Immature natural killer cell (primary cell): Measurements from ENCODE around the gene GAK. TPM values are rescaled to one million over a fixed set of nuclear protein-coding genes. Genes with fewer than 3 reads are reported as not detected.

Experiments
- DNase-seq, 3 donors: peaks; one replicate each; pipeline ENCODE4 v3.0.0; 2022; ENCODE audit warnings: mixed read lengths in 1 of 3
- H3K27ac Mint-ChIP-seq, 6 donors: one replicate each; pipeline ENCODE4 v1.8.0; 2020; ENCODE audit warnings: mixed read lengths in 6 of 6, mild to moderate bottlenecking in 5 of 6, inconsistent platforms in 4 of 6, moderate library complexity in 3 of 6
- H3K27me3 Mint-ChIP-seq, 3 donors: one replicate each; pipeline ENCODE4 v1.8.0; 2020 to 2021; ENCODE audit warnings: low read depth in 3 of 3, mild to moderate bottlenecking in 3 of 3, mixed read lengths in 3 of 3, moderate library complexity in 3 of 3, inconsistent platforms in 1 of 3
- H3K36me3 Mint-ChIP-seq, 3 donors: one replicate each; pipeline ENCODE4 v1.8.0; 2020; ENCODE audit warnings: mixed read lengths in 3 of 3, inconsistent platforms in 2 of 3, mild to moderate bottlenecking in 2 of 3
- H3K4me1 Mint-ChIP-seq, 2 donors: one replicate each; pipeline ENCODE4 v1.8.0; 2020; ENCODE audit warnings: inconsistent platforms in 2 of 2, mild to moderate bottlenecking in 2 of 2, mixed read lengths in 2 of 2, moderate library complexity in 1 of 2
- H3K4me3 Mint-ChIP-seq, 5 donors: one replicate each; pipeline ENCODE4 v1.8.0; 2020; ENCODE audit warnings: mild to moderate bottlenecking in 5 of 5, mixed read lengths in 5 of 5, inconsistent platforms in 3 of 5, moderate library complexity in 3 of 5
- H3K9me3 Mint-ChIP-seq, 6 donors: one replicate each; pipeline ENCODE4 v1.8.0; 2020; ENCODE audit warnings: mild to moderate bottlenecking in 6 of 6, mixed read lengths in 6 of 6, inconsistent platforms in 4 of 6, moderate library complexity in 3 of 6
- polyA plus RNA-seq, 3 donors: library from polyadenylated mRNA; unstranded; fragments of 300-500 nt; fragmentation: Illumina TruSeq; gene quantifications; one replicate each; pipeline ENCODE4 v1.2.3, GENCODE V29; 2021

Gene GAK
- polyA plus RNA-seq, 3 donors from 2014 or later, result 49.4 to 119 (median 52.2) TPM

GRCh38 chr4:849478-850175, 82.5 kb downstream of the GAK start:
- Mint-ChIP-seq H3K36me3 (peaks cover 0 to 18% (median 10%) of the 10 kb centered on the region in 3 donors), H3K27ac (no peak overlapping the region), H3K27me3 (peaks cover 3 to 9% (median 4%) of the 10 kb centered on the region in 3 donors), H3K4me1 (no peaks in the 10 kb centered on the region), H3K9me3 (no peaks in the 10 kb centered on the region), H3K4me3 (no peak overlapping the region)
- no peak for DNase-seq

GRCh38 chr4:848803-849477, 83.2 kb downstream of the GAK start:
- no peaks in the 10 kb centered on the region for H3K4me1 Mint-ChIP-seq
- peaks cover 3 to 17% (median 10%) of the 10 kb centered on the region in 3 donors for H3K36me3 Mint-ChIP-seq
- peaks cover 3 to 6% (median 4%) of the 10 kb centered on the region in 3 donors for H3K27me3 Mint-ChIP-seq
- H3K27ac Mint-ChIP-seq, result no peak overlapping the region
- no peak overlapping the region for H3K4me3 Mint-ChIP-seq
- no peak for DNase-seq
- H3K9me3 Mint-ChIP-seq, result no peaks in the 10 kb centered on the region

DNA sequence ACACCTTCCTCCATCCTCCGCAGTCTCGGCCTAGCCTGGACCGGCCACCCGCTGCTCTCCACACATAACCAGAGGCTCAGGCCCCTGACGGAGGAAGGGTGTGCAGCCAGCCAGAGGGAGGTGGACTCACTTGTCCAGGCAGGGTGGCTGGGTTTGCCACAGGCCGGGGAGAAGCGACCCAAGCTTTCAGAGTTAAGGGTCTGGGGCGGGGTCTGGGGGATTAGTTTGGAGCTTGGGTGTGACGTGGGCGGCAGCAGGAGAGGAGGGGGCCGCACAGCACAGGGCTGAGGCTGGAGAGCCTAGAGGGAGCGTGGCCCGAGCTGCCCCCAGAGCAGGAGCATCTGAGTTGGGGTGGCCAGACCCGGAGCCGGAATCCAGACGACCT, 83.8 kb downstream of the GAK start:
- no peaks in the 10 kb centered on the region for H3K9me3 Mint-ChIP-seq
- peaks cover 3 to 17% (median 10%) of the 10 kb centered on the region in 3 donors for H3K36me3 Mint-ChIP-seq

DNA sequence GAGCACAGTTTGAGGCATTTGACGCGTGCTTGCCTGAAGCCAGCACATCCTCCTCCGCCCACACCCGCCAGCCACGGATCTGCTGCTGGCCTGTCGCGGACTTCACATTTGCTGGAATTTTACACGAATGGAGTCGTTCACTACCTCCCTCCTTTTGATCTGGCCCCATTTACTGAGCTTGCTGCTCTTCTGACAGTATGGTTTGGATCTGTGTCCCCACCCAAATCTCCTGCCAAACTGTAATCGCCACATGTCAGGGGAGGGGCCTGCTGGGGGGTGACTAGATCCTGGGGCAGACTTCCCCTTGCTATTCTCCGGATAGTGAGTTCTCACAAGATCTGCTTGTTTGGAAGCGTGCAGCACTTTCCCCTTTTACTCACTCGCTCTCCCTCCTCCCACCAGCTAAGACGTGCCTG, 86.3 kb downstream of the GAK start:
- Mint-ChIP-seq H3K36me3 (peaks cover 12 to 18% (median 16%) of the 10 kb centered on the region in 3 donors), H3K9me3 (peaks cover 0 to 2% (median 0%) of the 10 kb centered on the region in 6 donors), H3K27ac (no peak overlapping the region), H3K27me3 (peaks cover 0 to 4% (median 4%) of the 10 kb centered on the region in 3 donors), H3K4me3 (no peak overlapping the region), H3K4me1 (no peaks in the 10 kb centered on the region)
- DNase-seq, result no peak

More for the DNA sequence above, 83.8 kb downstream of the GAK start:
- no peak overlapping the region for H3K27ac Mint-ChIP-seq
- peaks cover 3 to 6% (median 4%) of the 10 kb centered on the region in 3 donors for H3K27me3 Mint-ChIP-seq
- DNase-seq, result no peak
- H3K4me1 Mint-ChIP-seq, result no peaks in the 10 kb centered on the region
- H3K4me3 Mint-ChIP-seq, result no peak overlapping the region

DNA sequence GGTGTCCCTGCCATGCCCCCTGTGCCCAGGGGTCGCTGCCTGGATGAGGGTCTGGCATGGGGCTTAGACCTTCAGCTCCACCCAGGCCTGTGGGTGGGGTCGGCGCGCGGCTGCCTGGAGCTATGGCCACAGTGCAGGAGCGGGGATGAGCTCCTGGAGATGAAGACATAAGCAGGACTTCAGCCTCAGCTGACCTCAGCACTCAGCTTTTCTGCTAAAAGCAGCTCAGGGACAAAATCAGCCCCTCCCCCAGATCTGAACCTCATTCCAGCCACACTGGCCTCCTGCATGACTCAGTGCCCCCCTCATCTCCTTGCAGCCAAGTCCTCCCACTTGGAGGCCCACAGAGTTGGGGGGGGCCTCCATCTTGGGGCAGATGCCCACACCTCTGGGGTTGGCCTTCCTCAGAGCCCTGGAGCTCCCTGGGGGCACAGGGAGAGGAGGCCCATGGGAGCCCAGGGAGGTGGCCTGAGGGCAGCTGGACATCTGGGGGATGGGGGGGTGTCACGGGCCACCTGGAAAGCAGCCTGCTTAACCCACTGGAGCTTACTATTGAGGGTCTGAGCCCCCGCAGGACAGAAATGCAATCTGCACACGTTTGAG, 86.8 kb downstream of the GAK start:
- Mint-ChIP-seq H3K27me3 (peaks cover 0 to 4% (median 4%) of the 10 kb centered on the region in 3 donors), H3K4me3 (no peak overlapping the region), H3K27ac (no peak overlapping the region), H3K36me3 (peaks cover 12 to 18% (median 16%) of the 10 kb centered on the region in 3 donors), H3K4me1 (no peaks in the 10 kb centered on the region), H3K9me3 (peaks cover 0 to 2% (median 0%) of the 10 kb centered on the region in 6 donors)
- no peak for DNase-seq

DNA sequence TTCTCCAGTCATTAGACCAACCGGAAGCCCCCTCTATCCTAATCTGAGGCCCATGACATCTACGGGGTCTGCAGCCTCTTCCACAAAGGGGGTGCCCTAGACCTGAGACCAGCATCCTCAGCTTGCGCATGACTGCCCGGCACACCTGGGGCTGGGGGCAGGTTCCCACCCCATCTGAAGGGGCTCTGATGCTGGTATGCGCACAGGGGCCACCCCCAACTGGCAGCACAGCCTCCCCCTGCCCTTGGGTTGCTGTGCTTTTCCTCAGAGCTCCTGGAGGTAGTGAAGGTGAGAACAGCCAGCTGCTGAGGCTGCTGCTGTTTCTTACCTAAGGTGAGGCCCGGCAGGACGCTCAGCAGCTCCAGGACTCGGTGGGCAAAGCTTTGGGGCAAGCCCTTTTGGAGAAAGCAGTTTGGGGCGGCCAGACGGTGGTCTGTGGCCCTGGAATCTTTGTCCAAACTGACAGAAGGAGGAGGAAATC, 87.3 kb downstream of the GAK start:
- Mint-ChIP-seq H3K4me1 (no peaks in the 10 kb centered on the region), H3K27me3 (peaks cover 0 to 4% (median 4%) of the 10 kb centered on the region in 3 donors), H3K9me3 (peaks cover 0 to 2% (median 0%) of the 10 kb centered on the region in 6 donors), H3K27ac (no peak overlapping the region), H3K36me3 (peaks cover 12 to 19% (median 16%) of the 10 kb centered on the region in 3 donors), H3K4me3 (no peak overlapping the region)
- DNase-seq, result no peak

DNA sequence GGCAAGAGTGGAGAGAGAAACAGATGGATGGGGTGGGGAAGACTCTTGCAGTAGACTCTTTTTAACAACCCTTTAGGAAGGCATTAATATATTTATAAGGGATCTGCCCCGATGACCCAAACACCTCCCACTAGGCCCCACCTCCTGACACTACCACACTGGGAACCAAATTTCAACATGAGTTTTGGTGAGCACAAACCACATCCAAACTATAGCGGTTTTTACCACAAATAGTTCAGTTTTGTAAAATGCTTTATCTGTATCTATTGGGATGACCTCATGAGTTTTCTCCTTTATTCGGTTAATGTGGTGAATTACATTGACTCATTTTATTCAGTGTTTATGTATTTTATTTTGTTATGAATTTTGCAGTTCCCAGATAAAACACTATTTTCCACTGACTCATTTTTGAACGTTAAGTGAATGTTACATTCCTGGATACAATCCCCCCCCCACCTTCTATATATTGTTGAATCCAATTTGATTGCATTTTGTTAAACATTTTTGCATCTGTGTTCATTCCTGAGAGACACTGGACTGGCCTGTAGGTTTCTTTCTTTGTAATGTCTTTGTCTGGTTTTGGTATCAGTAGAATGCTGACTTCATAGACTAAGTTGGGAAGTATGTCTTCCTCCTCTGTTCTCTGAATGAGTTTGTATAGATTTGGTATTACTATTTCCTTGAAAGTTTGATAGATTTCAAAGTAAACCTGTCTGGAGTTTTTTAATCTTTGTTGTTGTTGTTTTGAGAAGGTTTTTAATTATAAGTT, 92.3 kb downstream of the GAK start:
- H3K9me3 Mint-ChIP-seq, result peaks cover 0 to 9% (median 0%) of the 10 kb centered on the region in 6 donors
- H3K4me3 Mint-ChIP-seq, result no peak overlapping the region
- H3K36me3 Mint-ChIP-seq, result peaks cover 10 to 25% (median 12%) of the 10 kb centered on the region in 3 donors
- no peak for DNase-seq
- H3K27me3 Mint-ChIP-seq, result peaks cover 0 to 2% (median under 1%) of the 10 kb centered on the region in 3 donors
- peak overlapping the region in 1 of 6 donors; percentile 11 for H3K27ac Mint-ChIP-seq
- H3K4me1 Mint-ChIP-seq, result no peaks in the 10 kb centered on the region

- Mint-ChIP-seq H3K36me3 (peaks cover 8 to 20% (median 9%) of the 10 kb centered on the region in 3 donors), H3K9me3 (peaks cover 0 to 9% (median 0%) of the 10 kb centered on the region in 6 donors), H3K4me1 (peaks cover 10 to 15% of the 10 kb centered on the region in 2 donors), H3K27me3 (peaks cover 0 to 8% (median 0%) of the 10 kb centered on the region in 3 donors), H3K4me3 (no peak overlapping the region), H3K27ac (no peak overlapping the region)
- no peak for DNase-seq
Observed at GRCh38 chr4:837772-838171, 94.3 kb downstream of the GAK start.

GRCh38 chr4:836750-837301, 95.3 kb downstream of the GAK start:
- no peak overlapping the region for H3K4me3 Mint-ChIP-seq
- H3K4me1 Mint-ChIP-seq, result peaks cover 10 to 16% of the 10 kb centered on the region in 2 donors
- peaks cover 4 to 14% (median 4%) of the 10 kb centered on the region in 3 donors for H3K36me3 Mint-ChIP-seq
- peaks cover 0 to 6% (median 0%) of the 10 kb centered on the region in 3 donors for H3K27me3 Mint-ChIP-seq
- H3K27ac Mint-ChIP-seq, result no peak overlapping the region
- peaks cover 0 to 8% (median 0%) of the 10 kb centered on the region in 6 donors for H3K9me3 Mint-ChIP-seq
- DNase-seq, result no peak

DNA sequence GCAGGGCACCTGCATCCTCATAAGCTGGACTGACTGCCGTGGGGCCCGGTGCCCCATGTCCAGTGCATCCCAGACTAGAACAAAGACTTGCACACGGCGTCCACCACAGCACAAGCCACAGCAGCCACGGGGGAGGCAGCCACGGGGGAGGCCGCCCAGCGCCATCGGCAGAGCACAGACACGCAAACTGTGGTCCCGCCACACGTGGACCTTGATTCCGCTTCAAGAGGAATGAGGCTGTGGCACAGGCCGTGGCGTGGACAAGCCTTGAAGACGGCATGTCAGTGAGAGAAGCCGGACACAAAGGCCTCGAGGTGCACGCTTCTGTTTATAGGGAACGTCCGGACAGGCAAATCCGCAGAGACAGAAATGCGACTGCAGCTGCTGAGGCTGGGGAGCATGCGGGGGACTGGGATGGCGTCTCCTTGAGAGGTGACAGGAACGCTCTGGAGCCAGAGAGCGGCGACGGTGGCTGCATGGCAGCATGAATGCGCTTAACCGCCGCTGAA, 96.1 kb downstream of the GAK start:
- peaks cover 0 to 10% (median 0%) of the 10 kb centered on the region in 3 donors for H3K36me3 Mint-ChIP-seq
- H3K27me3 Mint-ChIP-seq, result peaks cover 0 to 6% (median 0%) of the 10 kb centered on the region in 3 donors
- peaks cover 10 to 16% of the 10 kb centered on the region in 2 donors for H3K4me1 Mint-ChIP-seq
- no peak overlapping the region for H3K27ac Mint-ChIP-seq
- H3K9me3 Mint-ChIP-seq, result peaks cover 0 to 8% (median 0%) of the 10 kb centered on the region in 6 donors
- H3K4me3 Mint-ChIP-seq, result no peak overlapping the region
- no peak for DNase-seq

DNA sequence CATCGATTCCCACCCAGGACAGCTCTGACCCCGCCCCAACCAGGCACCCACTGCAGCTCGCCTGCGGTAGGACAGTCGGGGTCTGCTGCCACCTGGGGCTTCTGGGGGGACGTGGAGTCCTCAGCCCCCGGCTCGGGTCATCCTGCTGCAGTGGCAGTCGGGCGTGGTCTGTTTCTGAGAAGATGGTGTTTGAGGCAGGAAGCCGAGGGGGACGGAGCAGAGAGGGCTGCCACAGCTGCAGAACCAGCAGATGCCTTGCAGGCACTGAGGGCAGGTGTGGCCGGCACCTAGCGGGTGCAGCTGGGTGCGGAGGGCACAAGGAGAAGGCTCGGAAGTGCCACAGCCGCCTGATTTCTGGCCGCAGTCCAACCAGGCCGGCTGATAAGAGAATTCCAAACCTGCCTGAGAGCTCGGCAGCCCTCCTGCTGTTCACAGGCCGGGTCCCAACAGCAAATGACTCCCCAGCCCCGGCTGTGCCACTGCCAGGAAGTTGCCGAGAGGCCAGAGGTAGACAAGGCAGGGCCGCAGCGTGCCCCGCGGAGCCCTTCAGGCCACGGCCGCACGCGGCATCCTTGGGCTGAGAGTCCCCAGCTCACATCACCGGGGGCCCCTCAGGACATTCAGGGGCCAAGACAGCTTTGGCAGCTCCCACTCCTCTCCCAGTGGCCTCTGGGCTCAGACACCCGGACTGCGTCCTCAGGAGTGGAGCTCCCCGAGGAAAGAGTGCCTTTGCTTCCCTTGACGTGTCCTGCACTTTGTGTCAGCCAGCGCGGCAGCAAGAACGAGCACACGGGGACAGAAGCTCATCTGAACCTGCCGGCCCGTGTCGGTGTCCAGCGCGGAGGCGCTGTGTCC, 96.7 kb downstream of the GAK start:
- Mint-ChIP-seq H3K4me3 (no peak overlapping the region), H3K9me3 (peaks cover 0 to 8% (median 0%) of the 10 kb centered on the region in 6 donors), H3K27ac (no peak overlapping the region), H3K36me3 (peaks cover 0 to 10% (median 0%) of the 10 kb centered on the region in 3 donors), H3K27me3 (peaks cover 0 to 6% (median 0%) of the 10 kb centered on the region in 3 donors), H3K4me1 (peaks cover 10 to 16% of the 10 kb centered on the region in 2 donors)
- DNase-seq, result no peak
